Prostate gland (tissue), 2 donors: ENCODE measurements around the gene B4GALNT4. TPM values are rescaled to one million over a fixed set of nuclear protein-coding genes. Genes with fewer than 3 reads are reported as not detected.

Source experiments
- DNase-seq: peaks from one replicate; pipeline ENCODE4 v3.0.0-alpha.2; 2019; ENCODE audit warnings: low spot score
- H3K27ac ChIP-seq, 2 donors: fragments of 200-600 bp; sonication (generic); 2 replicates each; pipeline ENCODE4 v1.5.1; 2017 to 2019
- H3K27me3 ChIP-seq: fragments of 200-600 bp; sonication (generic); replicated peaks from 2 replicates; pipeline ENCODE4 v1.5.1; 2019; ENCODE audit not compliant: insufficient read depth
- H3K36me3 ChIP-seq, 2 donors: fragments of 200-600 bp; sonication (generic); 1 replicate in 1 of 2; 2 replicates in 1 of 2; pipeline versions ENCODE4 v1.5.1 to v1.8.1; 2017 to 2019
- H3K4me1 ChIP-seq: fragments of 200-600 bp; sonication (generic); replicated peaks from 2 replicates; pipeline ENCODE4 v1.5.1; 2019
- H3K4me3 ChIP-seq, 2 donors: fragments of 200-600 bp; sonication (generic); 2 replicates each; pipeline ENCODE4 v1.5.1; 2017 to 2019
- H3K9me3 ChIP-seq: fragments of 200-600 bp; sonication (generic); 2 replicates; pipeline ENCODE4 v1.5.1; 2017
- POLR2A ChIP-seq: fragments of 450-650 bp; IDR thresholded peaks from one replicate; pipeline ENCODE4 v1.6.1; 2016; ENCODE audit warnings: antibody characterized with exemption, mild to moderate bottlenecking
- POLR2AphosphoS5 ChIP-seq: sonication (generic); formaldehyde crosslinking; IDR thresholded peaks from one replicate; pipeline ENCODE4 v1.6.1; 2017; ENCODE audit warnings: antibody characterized with exemption
- WGBS: methylation state at CpG from one replicate; pipeline ENCODE4 v1.1.5; 2018; 5-methylcytosine and 5-hydroxymethylcytosine counted together
- intact Hi-C: fragments of 100-400 bp; cut with DNase I; formaldehyde crosslinking; loops from one replicate; pipeline ENCODE4 v1.14.2; 2022
- total RNA-seq, 2 donors: library from RNA; depleted of rRNA; stranded (reverse); fragments of >200 nt; gene quantifications; one replicate each; pipeline ENCODE4 v1.1.0, GENCODE V29; 2016
- TF ChIP-seq, protein P1 (sequence below), 4 experiments: fragments of 200-600 bp in 2 of 4; fragments of 450-650 bp in 2 of 4; sonication (generic) in 2 of 4; IDR thresholded peaks; 1 replicate in 3 of 4; 2 replicates in 1 of 4; pipeline ENCODE4 v1.5.1; 2016 to 2019; ENCODE audit warnings: antibody characterized with exemption in 4 of 4, mild to moderate bottlenecking in 2 of 4, moderate library complexity in 2 of 4

Gene B4GALNT4
- total RNA-seq, 2 donors from 2014 or later, result 5.8 to 14.2 TPM

- H3K36me3 ChIP-seq, result no peaks in the 10 kb centered on the region
- H3K9me3 ChIP-seq, result no peaks in the 10 kb centered on the region
- no peaks in the 10 kb centered on the region for H3K4me1 ChIP-seq
- H3K27ac ChIP-seq, result no peak overlapping the region
- peak; percentile 43 for DNase-seq
- H3K27me3 ChIP-seq, result no peaks in the 10 kb centered on the region
- TF ChIP-seq, protein P1, sequence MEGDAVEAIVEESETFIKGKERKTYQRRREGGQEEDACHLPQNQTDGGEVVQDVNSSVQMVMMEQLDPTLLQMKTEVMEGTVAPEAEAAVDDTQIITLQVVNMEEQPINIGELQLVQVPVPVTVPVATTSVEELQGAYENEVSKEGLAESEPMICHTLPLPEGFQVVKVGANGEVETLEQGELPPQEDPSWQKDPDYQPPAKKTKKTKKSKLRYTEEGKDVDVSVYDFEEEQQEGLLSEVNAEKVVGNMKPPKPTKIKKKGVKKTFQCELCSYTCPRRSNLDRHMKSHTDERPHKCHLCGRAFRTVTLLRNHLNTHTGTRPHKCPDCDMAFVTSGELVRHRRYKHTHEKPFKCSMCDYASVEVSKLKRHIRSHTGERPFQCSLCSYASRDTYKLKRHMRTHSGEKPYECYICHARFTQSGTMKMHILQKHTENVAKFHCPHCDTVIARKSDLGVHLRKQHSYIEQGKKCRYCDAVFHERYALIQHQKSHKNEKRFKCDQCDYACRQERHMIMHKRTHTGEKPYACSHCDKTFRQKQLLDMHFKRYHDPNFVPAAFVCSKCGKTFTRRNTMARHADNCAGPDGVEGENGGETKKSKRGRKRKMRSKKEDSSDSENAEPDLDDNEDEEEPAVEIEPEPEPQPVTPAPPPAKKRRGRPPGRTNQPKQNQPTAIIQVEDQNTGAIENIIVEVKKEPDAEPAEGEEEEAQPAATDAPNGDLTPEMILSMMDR (IDR thresholded peaks at IDR 0.05), result peak in 2 of 4 experiments; percentile 46 to 81
- TF ChIP-seq POLR2AphosphoS5, result peak; percentile 18
- no peak for TF ChIP-seq POLR2A
- 55% methylated on average over 24 of the region's 24 CpGs for WGBS
- intact Hi-C loops, result no loop called here
- no peak overlapping the region for H3K4me3 ChIP-seq
These were observed 5.1 kb upstream of the B4GALNT4 start for GRCh38 chr11:363948-364761.

GRCh38 chr11:364991-365725, 4.1 kb upstream of the B4GALNT4 start:
- Histone ChIP-seq H3K27ac (no peak overlapping the region), H3K4me1 (no peaks in the 10 kb centered on the region), H3K27me3 (no peaks in the 10 kb centered on the region), H3K4me3 (no peak overlapping the region), H3K9me3 (no peaks in the 10 kb centered on the region), H3K36me3 (no peaks in the 10 kb centered on the region)
- intact Hi-C loops, result no loop called here
- TF ChIP-seq POLR2A, result no peak
- TF ChIP-seq, protein P1 (IDR thresholded peaks at IDR 0.05), result no peak
- no peak for TF ChIP-seq POLR2AphosphoS5
- 90% methylated on average over 22 of the region's 22 CpGs for WGBS
- DNase-seq, result no peak

DNA sequence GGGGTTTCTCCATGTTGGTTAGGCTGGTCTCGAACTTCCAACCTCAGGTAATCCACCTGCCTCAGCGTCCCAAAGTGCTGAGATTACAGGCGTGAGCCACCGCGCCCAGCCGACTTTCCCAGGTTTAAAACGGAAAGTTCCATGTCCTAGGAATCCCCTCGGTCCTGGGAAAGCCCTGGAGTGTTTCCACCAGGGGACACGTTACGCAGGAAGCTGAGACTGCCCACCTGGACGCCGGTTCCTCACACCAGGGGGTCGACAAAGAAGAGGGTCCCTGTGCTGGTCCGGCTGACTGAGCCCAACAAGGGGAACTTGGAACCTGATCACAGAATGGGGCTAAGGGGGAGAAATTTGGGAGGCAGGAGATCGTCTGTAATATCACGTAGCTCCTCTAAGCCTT, 3.5 kb upstream of the B4GALNT4 start:
- H3K4me1 ChIP-seq, result no peaks in the 10 kb centered on the region
- H3K4me3 ChIP-seq, result no peak overlapping the region
- H3K36me3 ChIP-seq, result no peaks in the 10 kb centered on the region
- WGBS, result 83% methylated on average over 15 of the region's 16 CpGs
- no peak for TF ChIP-seq POLR2AphosphoS5
- TF ChIP-seq, protein P1 (IDR thresholded peaks at IDR 0.05), result no peak
- no peak for TF ChIP-seq POLR2A
- H3K27ac ChIP-seq, result no peak overlapping the region
- no peaks in the 10 kb centered on the region for H3K27me3 ChIP-seq
- no peak for DNase-seq
- H3K9me3 ChIP-seq, result no peaks in the 10 kb centered on the region
- intact Hi-C loops, result no loop called here

DNA sequence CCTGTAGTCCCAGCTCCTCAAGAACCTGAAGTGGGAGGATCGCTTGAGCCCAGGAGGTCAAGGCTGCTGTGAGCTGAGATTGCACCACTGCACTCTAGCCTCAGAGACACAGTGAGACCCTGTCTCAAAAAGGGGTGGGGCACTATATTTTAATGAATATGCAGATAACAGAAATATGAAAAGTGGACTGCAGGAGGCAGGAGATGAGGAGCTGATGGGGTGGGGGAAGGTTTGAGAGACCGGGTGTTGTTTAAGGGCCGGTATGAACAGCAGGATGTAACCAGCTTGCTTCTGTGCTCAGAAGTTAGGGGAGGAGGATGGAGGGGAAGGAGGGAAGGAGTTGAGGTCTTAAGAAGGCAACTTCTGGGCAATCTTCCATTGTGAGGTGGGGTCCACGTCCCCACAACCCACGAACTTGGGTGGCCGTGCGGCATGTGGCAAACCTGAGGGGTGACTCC, 1.3 kb upstream of the B4GALNT4 start:
- Histone ChIP-seq H3K4me1 (no peaks in the 10 kb centered on the region), H3K27ac (no peak overlapping the region), H3K27me3 (no peaks in the 10 kb centered on the region), H3K9me3 (no peaks in the 10 kb centered on the region), H3K36me3 (no peaks in the 10 kb centered on the region), H3K4me3 (no peak overlapping the region)
- intact Hi-C loops, result no loop called here
- 32% methylated on average over 7 of the region's 7 CpGs for WGBS
- no peak for DNase-seq
- TF ChIP-seq POLR2A, result no peak
- TF ChIP-seq, protein P1 (IDR thresholded peaks at IDR 0.05), result no peak
- TF ChIP-seq POLR2AphosphoS5, result no peak
